DMS79 treated with DMSO at 0.1 percent for 48 hours (cell line): ENCODE measurements around the gene MCOLN3.
"Not testable (repeated sequence)": the region's sequence is repeated elsewhere in the genome, so short reads cannot be mapped to it uniquely, and the experiment has no call there.

Experiments used
- DNase-seq: peaks from one replicate; lab custom pipeline; 2025; lab: John Stamatoyannopoulos, UW

The MCOLN3 gene

GRCh38 chr1:84991097-84991920, 57.0 kb downstream of the MCOLN3 start:
- no peak for DNase-seq

- no peak for DNase-seq
These were observed 59.7 kb downstream of the MCOLN3 start for GRCh38 chr1:84988588-84988987.

- DNase-seq: not testable (repeated sequence)
These were observed 61.7 kb downstream of the MCOLN3 start for GRCh38 chr1:84986561-84986960.

- no peak for DNase-seq
These were observed 62.9 kb downstream of the MCOLN3 start for GRCh38 chr1:84985365-84985764.

- no peak for DNase-seq
These were observed 65.9 kb downstream of the MCOLN3 start for GRCh38 chr1:84982395-84982794.

GRCh38 chr1:84975035-84975434, 73.3 kb downstream of the MCOLN3 start:
- no peak for DNase-seq

- DNase-seq: peak; percentile 85
These were observed 74.6 kb downstream of the MCOLN3 start for GRCh38 chr1:84973498-84974334.

GRCh38 chr1:84972377-84972987, 75.8 kb downstream of the MCOLN3 start:
- peak; percentile 72 for DNase-seq

GRCh38 chr1:84971957-84972356, 76.3 kb downstream of the MCOLN3 start:
- peak; percentile 79 for DNase-seq

- DNase-seq: no peak
These were observed 78.6 kb downstream of the MCOLN3 start for GRCh38 chr1:84969489-84970250.

GRCh38 chr1:84968865-84969264, 79.4 kb downstream of the MCOLN3 start:
- no peak for DNase-seq

GRCh38 chr1:84968101-84968500, 80.2 kb downstream of the MCOLN3 start:
- DNase-seq: no peak
